DOHH2 (cell line): ENCODE results near the gene AUTS2.

Experiments
- EZH2phosphoT487 ChIP-seq: fragments of 200-600 bp; sonication (generic); IDR thresholded peaks from 2 replicates; pipeline ENCODE4 v1.6.1; 2017; ENCODE audit warnings: borderline replicate concordance, mild to moderate bottlenecking, antibody characterized with exemption, low read length, moderate library complexity, mixed read lengths
- TF ChIP-seq, protein P1 (sequence below): fragments of 200-600 bp; sonication (generic); IDR thresholded peaks from one replicate; pipeline ENCODE4 v1.5.1; 2014; ENCODE audit warnings: antibody characterized with exemption, mild to moderate bottlenecking, low read depth, low read length; ENCODE audit not compliant: poor library complexity, severe bottlenecking

DNA sequence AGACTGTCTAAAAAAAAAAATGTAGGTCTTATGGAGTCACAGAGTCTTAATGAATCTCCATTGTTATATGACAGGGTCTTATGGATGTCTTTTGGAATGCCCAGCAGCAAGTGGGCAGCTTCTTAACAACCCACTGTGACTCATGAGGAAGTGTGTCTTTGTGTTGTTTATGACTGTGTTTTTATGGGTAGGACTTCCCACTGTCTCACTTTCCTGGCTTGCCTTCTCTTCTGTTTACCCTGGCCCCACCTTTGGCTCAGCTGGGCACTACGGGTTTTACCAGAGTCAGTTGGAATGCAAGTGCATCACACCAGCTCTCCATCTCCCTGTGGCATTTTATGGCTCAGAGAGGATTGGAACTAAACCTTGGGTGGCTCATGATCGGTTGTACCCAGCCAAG, 580.5 kb downstream of the AUTS2 start:
- TF ChIP-seq, protein P1, sequence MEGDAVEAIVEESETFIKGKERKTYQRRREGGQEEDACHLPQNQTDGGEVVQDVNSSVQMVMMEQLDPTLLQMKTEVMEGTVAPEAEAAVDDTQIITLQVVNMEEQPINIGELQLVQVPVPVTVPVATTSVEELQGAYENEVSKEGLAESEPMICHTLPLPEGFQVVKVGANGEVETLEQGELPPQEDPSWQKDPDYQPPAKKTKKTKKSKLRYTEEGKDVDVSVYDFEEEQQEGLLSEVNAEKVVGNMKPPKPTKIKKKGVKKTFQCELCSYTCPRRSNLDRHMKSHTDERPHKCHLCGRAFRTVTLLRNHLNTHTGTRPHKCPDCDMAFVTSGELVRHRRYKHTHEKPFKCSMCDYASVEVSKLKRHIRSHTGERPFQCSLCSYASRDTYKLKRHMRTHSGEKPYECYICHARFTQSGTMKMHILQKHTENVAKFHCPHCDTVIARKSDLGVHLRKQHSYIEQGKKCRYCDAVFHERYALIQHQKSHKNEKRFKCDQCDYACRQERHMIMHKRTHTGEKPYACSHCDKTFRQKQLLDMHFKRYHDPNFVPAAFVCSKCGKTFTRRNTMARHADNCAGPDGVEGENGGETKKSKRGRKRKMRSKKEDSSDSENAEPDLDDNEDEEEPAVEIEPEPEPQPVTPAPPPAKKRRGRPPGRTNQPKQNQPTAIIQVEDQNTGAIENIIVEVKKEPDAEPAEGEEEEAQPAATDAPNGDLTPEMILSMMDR: no peak
- no peak for TF ChIP-seq EZH2phosphoT487
